Stimulated activated CD8-positive, alpha-beta memory T cell treated with anti-CD3 and anti-CD28 coated beads, Interleukin-7, amount 100 ng/mL, for 24 hours (primary cell): Measurements from ENCODE around the gene PCBD2.
"Not testable (repeated sequence)": the region's sequence is repeated elsewhere in the genome, so short reads cannot be mapped to it uniquely, and the experiment has no call there.

Experiments
- DNase-seq: peaks from one replicate; pipeline ENCODE4 v3.0.0-alpha.2; 2020; ENCODE audit warnings: low read depth

PCBD2 gene

DNA sequence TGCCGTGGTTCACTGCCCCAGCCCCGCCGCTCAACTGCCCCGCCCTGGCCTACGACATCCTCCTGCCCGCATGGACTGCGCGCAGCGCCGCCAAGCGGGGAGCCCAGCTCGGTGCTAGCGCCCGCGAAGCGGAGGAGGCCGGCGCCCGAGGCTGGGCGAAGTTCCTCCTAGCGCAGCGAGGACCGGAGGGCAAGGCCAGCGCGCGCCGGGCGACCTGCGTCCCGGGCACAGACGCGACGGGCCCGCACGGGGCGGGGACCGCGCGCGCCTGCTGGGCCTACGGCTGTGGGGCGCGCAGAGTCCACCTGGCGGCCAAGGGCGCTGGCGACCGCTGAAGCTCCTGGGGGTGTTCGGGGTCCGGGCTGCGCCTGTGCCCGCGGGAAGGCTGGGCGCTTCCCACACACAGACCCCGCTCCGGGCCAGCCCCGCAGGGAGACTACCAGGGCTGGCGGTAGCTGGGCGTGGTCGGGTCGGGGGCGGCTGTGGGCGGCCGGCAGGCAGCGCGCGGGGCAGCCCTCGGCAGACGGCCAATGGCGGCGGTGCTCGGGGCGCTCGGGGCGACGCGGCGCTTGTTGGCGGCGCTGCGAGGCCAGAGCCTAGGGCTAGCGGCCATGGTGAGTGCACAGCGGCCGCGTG is at the start of gene PCBD2:
Gene PCBD2, plus strand, starts transcription at position 522 of the 636 bp plus-strand sequence. Its CDS starts 9 bp downstream, at position 531.
- peak; percentile 79 for DNase-seq

DNA sequence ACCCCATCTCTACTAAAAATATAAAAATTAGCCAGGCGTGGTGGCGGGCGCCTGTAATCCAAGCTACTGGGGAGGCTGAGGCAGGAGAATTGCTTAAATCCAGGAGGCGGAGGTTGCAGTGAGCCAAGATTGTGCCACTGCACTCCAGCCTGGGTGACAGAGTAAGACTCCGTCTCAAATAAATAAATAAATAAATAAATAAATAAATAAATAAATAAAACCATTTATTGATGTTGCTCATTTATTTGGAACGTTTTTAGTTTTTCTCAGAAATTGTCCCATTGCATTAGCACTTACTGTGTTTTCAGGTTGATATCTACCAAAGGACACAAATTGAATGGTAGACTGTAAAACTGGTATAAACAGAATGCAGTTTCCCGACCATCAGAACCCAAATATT is 48.5 kb upstream of the PCBD2 start:
- DNase-seq = not testable (repeated sequence)

DNA sequence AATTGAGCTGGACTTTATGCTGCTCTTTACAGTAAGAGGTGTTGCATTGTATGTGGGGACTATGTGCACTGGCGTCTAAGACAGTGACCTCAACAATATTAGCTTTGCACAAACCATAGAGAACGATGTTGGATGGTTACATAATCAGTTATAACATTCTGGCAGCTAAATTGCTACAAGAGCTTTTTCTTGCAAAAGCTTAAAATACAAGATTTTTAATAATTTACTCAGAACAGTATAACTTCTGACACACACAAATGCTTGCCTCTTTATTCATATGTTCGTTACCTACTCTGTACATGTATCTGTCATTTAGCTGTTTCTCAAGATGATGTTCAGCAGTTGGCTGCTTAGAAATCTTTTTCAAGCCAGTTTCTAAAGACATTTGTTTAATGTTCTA is 47.5 kb upstream of the PCBD2 start:
- DNase-seq = no peak

DNA sequence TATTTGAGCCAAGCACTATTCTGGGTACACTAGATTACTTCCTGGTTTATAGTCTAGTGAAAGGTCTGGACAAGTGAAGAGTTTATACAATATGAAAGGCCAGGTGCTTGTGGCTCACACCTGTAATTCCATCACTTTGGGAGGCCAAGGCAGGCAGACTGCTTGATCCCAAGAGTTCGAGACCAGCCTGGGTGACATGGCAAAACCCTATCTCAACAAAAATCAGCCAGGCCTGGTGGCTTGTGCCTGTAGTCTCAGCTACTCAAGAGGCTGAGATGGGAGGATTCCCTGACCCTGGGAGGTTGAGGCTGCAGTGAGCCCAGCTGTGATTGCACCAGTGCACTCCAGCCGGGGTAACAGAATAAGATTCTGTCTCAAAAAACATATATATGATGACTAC is 40.2 kb upstream of the PCBD2 start:
- no peak for DNase-seq

DNA sequence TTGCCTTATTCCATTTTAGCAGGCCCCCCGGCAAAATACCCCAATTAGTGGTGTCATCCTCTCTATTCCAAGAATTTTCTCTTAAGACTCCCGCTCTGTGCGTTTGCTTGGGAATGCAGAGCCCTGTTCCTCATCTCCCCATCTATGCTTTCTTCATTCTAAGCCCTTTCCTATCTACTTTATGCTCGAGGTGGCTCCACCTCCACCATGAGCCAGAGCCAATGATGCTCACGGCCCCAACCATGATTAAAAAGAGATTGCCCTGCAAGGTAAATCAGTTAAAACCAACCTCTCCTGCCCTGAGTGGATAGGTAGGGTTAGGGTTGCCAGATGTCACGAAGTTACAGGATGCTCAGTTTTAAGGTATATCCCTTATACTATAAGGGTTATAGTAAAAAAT is 31.4 kb upstream of the PCBD2 start:
- DNase-seq = no peak

DNA sequence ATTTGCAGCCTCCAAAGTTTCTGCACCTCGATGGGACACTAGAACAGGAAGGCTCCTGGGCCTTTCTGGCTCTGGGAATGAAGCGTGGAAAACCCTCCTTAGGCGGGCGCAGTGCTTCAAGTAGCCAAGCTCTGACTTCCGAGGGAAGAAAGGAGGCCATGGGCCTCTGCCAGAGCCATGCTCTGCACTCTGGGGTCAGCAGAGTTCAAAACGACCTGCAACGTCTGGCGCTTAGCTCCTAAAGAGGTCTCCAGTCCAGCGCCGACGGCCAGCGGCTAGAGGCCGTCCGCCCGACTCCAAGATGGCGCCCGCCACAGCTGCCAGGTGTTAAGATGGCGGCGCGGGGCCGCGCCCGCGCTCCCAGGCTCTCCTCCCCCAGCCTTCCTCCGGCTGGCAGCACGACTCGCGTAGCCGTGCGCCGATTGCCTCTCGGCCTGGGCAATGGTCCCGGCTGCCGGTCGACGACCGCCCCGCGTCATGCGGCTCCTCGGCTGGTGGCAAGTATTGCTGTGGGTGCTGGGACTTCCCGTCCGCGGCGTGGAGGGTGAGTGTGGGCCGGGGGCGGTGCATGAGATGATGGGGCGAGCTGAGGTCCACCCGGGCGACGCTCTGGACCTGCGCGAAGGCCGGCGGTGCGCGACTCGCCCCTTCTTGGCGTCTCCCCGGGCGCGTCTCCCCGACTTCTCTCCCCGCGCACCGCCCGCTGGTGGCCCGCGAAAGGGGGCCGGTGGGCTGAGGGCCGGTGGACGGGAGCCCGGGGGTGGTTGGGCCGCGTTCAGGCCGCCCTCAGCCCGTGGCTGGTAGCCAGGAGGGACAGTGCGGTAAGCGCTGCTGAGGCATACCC is 30.7 kb upstream of the PCBD2 start, which contains the start of gene TXNDC15:
Gene TXNDC15, plus strand, starts transcription at position 385 of the 844 bp plus-strand sequence. Its CDS starts 57 bp downstream, at position 442.
- DNase-seq = peak; percentile 51

DNA sequence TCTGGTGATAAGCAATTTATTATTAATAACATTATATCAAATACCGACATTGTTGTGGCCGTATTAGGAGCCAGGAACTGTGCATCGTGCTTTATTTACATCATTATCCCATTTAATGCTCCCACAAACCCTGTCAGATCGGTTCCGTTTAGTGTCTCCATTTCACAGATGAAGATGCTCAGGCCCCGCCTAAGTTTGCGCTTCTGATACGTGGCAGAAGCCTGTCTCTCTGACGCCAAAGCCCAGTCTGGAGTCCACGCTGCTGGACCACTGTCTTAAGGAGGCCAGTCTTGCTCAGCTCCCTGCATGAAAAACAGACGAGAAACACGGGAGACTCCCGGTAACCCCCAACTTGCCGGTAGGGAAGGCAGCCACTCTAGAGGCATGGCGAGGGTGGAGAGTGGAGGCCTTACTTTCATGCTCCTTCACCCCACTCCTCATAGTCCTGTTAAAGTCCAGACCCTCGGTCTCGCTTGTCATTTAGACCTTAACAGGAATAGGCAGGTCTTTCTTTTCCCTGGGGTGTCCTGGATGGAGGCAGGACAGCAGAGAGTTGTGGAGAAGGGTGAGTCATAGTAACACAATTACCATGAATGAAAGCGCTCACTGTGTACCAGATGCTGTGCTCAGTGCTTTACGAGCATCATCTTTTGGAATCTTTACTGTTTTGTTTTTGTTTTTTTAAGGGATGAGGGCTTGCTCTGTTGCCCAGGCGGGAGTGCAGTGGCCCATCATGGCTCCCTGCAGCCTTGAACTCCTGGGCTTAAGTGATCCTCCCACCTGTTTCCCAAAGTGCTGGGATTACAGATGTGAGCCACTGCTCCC is 29.9 kb upstream of the PCBD2 start:
- peak; percentile 19 for DNase-seq

DNA sequence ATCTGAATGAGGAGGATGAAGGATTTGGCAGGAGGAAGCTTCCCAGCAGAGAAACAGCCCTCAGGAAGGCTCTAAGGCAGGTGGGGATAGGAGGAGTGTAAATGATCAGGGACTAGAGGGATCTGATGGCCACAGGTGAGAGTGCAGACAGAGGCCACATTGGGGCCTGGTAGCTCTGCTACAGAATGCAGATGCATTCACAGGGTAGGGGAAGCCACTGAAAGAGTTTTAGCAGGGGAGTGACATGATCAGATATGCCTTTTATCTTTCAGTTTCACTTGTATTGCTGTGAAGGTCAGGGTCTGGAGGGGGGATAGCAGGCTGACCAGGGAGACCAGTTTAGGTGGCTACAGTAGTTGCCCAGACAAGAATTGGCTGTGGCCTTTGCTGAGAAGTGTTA is 27.8 kb upstream of the PCBD2 start:
- no peak for DNase-seq

DNA sequence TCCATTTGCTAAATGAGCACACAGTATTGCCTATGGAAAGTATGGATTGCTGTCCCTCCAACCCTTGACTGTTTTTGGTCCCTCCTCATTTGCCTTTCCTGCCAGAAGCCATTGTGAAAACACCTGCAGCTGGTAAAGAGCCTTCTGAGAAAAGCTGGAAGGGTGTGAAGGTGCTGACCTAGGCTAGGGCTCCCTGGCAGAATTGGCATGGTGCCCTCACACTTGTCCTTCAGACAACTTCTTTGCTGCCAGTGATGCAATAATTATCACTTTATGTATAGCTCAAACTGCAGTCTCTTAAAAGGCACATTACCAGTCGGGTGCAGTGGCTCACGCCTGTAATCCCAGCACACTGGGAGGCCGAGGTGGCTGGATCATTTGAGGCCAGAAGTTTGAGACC is 26.5 kb upstream of the PCBD2 start:
- DNase-seq = no peak

DNA sequence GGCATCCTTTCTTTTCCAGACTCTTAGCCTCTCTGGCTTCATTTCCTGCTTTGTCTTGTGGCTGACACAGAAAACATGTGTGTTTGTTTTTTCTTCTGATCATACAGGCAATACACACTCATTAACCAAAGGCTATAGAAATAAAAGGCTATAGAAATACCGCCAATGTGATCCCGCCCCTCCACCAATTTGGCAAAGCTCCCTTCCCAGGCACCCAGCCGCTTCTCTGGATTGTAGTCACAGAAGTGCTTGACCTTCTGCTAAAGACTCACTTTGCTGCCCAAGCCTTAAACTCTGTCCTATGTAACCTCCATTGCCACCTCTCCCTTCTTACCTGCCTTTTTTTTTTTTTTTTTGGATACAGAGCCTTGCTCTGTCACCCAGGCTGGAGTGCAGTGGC is 25.5 kb upstream of the PCBD2 start:
- DNase-seq = no peak

DNA sequence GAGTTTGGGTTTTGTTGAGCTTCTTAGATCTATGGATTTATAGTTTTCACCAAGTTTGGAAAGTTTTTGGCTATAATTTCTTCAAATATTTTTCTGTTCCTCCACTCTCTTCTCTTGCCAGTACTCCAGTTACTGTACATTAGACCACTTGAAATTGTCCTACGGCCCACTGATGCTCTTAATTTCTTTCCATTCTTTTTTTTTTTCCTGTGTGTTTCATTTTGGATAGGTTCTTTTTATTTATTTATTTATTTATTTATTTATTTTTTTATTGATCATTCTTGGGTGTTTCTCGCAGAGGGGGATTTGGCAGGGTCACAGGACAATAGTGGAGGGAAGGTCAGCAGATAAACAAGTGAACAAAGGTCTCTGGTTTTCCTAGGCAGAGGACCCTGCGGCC is 24.0 kb upstream of the PCBD2 start:
- not testable (repeated sequence) for DNase-seq

DNA sequence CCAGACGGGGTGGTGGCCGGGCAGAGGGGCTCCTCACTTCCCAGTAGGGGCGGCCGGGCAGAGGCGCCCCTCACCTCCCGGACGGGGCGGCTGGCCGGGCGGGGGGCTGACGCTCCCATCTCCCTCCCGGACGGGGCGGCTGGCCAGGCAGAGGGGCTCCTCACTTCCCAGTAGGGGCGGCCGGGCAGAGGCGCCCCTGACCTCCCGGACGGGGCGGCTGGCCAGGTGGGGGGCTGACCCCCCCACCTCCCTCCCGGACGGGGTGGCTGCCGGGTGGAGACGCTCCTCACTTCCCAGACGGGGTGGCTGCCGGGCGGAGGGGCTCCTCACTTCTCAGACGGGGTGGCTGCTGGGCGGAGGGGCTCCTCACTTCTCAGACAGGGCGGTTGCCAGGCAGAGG is 23.2 kb upstream of the PCBD2 start:
- not testable (repeated sequence) for DNase-seq

DNA sequence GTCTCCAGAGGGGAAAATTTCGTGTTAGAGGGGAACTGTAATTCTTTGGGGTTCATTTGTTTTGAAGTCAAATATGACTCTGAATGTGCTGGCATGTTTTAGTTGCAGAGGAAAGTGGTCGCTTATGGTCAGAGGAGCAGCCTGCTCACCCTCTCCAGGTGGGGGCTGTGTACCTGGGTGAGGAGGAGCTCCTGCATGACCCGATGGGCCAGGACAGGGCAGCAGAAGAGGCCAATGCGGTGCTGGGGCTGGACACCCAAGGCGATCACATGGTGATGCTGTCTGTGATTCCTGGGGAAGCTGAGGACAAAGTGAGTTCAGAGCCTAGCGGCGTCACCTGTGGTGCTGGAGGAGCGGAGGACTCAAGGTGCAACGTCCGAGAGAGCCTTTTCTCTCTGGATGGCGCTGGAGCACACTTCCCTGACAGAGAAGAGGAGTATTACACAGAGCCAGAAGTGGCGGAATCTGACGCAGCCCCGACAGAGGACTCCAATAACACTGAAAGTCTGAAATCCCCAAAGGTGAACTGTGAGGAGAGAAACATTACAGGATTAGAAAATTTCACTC is 17.3 kb upstream of the PCBD2 start:
- no peak for DNase-seq

DNA sequence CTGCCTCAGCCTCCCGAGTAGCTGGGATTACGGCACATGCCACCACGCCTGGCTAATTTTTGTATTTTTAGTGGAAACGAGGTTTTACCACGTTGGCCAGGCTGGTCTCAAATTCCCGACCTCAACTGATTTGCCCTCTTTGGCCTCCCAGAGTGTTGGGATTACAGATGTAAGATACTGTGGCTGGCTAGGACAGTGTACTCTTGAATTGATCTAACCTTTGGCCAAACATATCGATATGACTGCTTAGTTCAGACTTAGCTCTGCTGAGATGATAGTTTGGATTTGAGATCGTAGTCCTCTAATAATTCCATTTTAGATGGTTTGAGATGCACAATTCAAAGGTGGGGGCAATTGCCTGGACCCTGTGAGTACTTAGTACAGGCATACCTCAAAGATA is 15.6 kb upstream of the PCBD2 start:
- DNase-seq = no peak

DNA sequence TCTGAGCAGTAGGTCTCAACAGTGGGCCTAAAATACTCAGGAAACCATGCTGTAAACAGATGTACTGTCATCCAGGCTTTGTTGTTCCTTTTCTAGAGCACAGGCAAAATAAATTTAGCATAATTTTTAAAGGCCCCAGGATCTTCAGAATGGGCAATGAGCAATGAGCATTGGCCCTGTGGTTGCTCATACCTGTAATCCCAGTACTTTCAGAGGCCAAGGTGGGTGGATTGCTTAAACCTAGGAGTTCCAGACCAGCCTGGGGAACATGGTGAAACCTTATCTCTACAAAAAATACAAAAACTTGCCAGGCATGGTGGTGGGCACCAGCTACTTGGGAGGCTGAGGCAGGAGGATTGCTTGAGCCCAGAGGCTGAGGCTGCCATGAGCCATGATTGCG is 13.5 kb upstream of the PCBD2 start:
- no peak for DNase-seq

DNA sequence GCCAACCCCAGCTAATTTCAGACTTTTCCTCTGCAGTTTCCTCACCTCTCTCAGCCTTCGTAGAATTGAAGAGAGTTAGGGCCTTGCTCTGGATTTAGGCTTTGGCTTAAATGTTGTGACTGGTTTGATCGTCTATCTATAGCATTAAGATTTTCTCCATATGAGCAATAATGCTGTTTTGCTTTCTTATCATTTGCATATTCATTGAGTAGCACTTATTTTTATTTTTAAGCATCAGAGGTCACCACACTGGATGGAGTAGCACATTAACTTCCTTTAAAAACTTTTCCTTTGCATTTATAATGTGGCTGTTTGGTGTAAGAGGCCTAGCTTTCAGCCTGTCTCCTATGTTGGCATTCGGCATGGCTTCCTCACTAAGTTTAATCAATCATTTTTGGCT is 12.6 kb upstream of the PCBD2 start:
- DNase-seq = no peak

DNA sequence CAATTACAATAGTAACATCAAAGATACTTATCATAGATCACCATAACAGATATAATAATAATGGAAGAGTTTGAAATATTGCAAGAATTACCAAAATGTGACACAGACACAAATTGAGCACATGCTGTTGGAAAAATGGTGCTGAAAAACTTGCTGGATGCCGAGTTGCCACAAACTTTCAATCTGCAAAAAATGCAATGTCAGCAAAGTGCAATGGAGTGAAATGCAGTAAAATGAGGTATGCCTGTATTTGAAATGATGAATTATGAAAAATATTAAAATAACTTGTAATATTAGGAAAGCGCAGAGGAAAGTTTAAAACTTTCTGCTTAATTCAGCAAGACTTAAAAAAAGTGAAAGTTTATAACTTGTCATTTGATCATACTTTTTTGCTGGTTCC is 12.0 kb upstream of the PCBD2 start:
- DNase-seq = no peak

DNA sequence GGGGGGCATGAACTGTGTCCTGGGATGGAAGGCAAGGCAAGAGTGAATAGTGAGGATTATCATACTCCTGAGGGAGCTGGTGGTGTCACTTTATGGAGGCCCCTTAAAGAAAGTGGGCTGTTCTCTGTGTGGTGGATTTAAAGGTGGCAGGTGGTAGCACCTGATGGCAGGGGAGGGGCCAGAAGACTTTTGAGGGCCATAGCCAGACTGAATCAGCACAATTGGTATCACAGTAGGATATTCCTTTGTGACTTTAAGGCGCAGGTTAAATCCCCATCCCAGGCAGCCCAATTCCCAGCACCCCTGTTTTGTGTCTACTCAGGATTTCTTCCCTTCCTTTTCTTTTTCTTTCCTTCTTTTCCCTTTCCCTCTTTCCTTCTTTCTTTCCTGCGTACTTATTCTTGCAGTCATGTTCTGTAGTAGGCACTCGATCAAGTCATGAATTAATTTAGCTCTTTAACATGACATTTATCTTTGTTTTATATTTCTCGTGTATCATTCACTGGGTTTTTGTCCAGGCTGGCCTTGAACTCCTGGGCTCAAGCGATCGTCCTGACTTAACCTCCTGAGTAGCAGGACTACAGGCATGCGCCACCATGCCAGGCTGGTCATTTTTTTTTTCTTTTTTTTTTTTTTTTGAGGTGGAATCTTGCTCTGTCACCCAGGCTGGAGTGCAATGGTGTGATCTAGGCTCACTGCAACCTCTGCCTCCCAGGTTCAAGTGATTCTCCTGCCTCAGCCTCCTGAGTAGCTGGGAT is 11.0 kb upstream of the PCBD2 start:
- no peak for DNase-seq

DNA sequence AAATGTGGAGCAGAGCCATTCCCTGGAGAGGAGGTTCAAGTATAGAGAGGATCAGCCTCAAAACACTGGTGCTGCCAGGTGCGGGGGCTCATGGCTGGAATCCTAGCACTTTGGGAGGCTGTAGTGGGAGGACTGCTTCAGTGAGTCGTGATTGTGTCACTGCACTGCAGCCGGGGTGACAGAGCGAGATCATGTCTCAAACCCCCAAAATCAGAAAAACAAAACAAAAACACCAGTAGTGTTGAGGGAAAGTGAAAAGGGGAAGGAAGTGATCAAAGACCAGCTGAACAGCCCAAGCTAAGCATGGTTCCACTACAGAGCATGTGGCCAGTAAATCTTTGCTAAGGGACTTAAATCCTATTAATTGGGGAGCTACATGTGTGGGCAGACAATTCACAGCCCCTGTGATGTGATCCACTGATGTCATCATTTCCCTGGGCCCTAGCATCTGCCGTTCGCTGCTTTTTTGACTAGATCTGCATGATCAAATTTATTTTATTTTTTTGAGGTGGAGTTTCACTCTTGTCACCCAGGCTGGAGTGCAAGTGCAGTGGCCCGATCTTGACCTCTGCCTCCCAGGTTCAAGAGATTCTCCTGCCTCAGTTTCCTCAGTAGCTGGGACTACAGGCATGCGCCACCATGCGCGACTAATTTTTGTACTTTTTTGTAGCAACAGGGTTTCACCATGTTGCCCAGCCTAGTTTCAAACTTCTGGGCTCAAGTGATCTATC is 2.7 kb upstream of the PCBD2 start:
- no peak for DNase-seq

DNA sequence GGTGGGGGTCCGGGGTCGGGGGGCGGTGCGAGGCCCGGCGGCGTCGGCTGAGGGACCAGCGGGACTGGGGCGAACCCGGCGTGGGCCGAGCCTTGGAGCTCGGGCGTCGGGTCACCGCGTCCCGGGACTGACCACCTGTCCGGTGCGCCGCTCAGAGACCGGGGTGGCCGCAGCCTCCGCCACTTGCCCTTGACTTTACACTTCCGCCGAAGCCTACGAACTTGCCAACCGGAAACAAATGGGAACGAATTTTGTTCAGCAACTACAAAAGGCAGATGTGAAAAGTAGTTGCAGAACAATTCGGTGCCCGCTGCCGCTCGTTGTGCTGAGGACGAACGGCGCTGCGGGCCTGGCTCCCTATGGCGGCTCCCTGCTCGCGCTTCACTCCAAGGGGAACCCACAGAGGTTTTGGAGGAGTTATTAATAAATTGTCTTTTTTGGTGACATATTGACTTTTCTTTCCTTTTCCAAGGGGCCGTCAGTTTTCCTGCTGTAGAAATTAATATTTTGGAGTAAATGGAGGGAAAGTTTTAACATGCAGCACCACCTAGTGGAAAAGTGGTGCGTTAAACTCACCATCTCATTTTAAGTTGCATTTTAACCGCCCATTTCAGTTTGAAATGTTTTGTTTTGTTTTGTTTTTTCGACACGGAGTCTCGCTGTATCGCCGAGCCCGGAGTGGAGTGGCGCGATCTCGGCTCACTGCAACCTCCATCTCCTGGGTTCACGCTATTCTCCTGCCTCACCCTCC is 490 bp downstream of the PCBD2 start:
- DNase-seq = peak; percentile 30
